GM21576 (cell line): ENCODE results near the gene IL17RC.
"Not testable (repeated sequence)": the region's sequence is repeated elsewhere in the genome, so short reads cannot be mapped to it uniquely, and the experiment has no call there.

ENCODE experiments used
- ATAC-seq: cut with Tn5 transposase; IDR thresholded peaks from one replicate; pipeline ENCODE4 v1.9.1; 2021; ENCODE audit warnings: mild to moderate bottlenecking, moderate library complexity; ENCODE audit not compliant: unreplicated experiment

The IL17RC gene

GRCh38 chr3:9893739-9894138, 23.2 kb upstream of the IL17RC start:
- ATAC-seq: no peak

- not testable (repeated sequence) for ATAC-seq
Observed at GRCh38 chr3:9895715-9896114, 21.2 kb upstream of the IL17RC start.

GRCh38 chr3:9896755-9897407, 20.0 kb upstream of the IL17RC start:
- ATAC-seq: not testable (repeated sequence)

- no peak for ATAC-seq
Observed at GRCh38 chr3:9897408-9898372, 19.2 kb upstream of the IL17RC start.

- ATAC-seq: no peak
Observed at GRCh38 chr3:9898467-9899241, 18.2 kb upstream of the IL17RC start.

- no peak for ATAC-seq
Observed at GRCh38 chr3:9899289-9899791, 17.6 kb upstream of the IL17RC start.

GRCh38 chr3:9900965-9901415, 15.9 kb upstream of the IL17RC start:
- ATAC-seq: not testable (repeated sequence)

GRCh38 chr3:9901967-9902366, 14.9 kb upstream of the IL17RC start:
- no peak for ATAC-seq

- no peak for ATAC-seq
Observed at GRCh38 chr3:9902372-9903237, 14.3 kb upstream of the IL17RC start, which contains the start of gene IL17RE. IL17RE (plus strand) TSS chr3:9902848; CDS start chr3:9902933, 85 bp downstream.

- no peak for ATAC-seq
Observed at GRCh38 chr3:9903238-9903624, 13.7 kb upstream of the IL17RC start.

- no peak for ATAC-seq
Observed at GRCh38 chr3:9903904-9904303, 13.0 kb upstream of the IL17RC start.

- no peak for ATAC-seq
Observed at GRCh38 chr3:9906480-9906879, 10.4 kb upstream of the IL17RC start.

GRCh38 chr3:9908286-9908685, 8.6 kb upstream of the IL17RC start:
- no peak for ATAC-seq

- ATAC-seq: no peak
Observed at GRCh38 chr3:9909221-9910013, 7.5 kb upstream of the IL17RC start.

- ATAC-seq: no peak
Observed at GRCh38 chr3:9911863-9912262, 5.0 kb upstream of the IL17RC start.

- ATAC-seq: no peak
Observed at GRCh38 chr3:9912294-9912935, 4.5 kb upstream of the IL17RC start.

- no peak for ATAC-seq
Observed at GRCh38 chr3:9913601-9914000, 3.3 kb upstream of the IL17RC start.

GRCh38 chr3:9914011-9914410, 2.9 kb upstream of the IL17RC start:
- no peak for ATAC-seq
